Activated T-helper 17 cell treated with anti-CD3 and anti-CD28 coated beads, Interleukin-2, amount 50 U/mL, for 72 hours (primary cell): ENCODE data around the gene RNF2. TPM values are rescaled to one million over a fixed set of nuclear protein-coding genes. Genes with fewer than 3 reads are reported as not detected.
"Not testable (repeated sequence)": the region's sequence is repeated elsewhere in the genome, so short reads cannot be mapped to it uniquely, and the experiment has no call there.

Source experiments
- ATAC-seq: fragments of 150-1000 bp; cut with Tn5 transposase; replicated peaks from 2 replicates; pipeline ENCODE4 v1.10.0; 2021; ENCODE audit warnings: mild to moderate bottlenecking, moderate library complexity
- H3K27ac Mint-ChIP-seq: one replicate; pipeline ENCODE4 v1.8.0; 2022; ENCODE audit warnings: mixed read lengths
- H3K27me3 Mint-ChIP-seq: one replicate; pipeline ENCODE4 v1.8.0; 2022; ENCODE audit warnings: mixed read lengths
- H3K36me3 Mint-ChIP-seq: one replicate; pipeline ENCODE4 v1.8.0; 2022; ENCODE audit warnings: low read depth, mild to moderate bottlenecking, mixed read lengths
- H3K4me1 Mint-ChIP-seq: one replicate; pipeline ENCODE4 v1.8.0; 2022; ENCODE audit warnings: mixed read lengths
- H3K4me3 Mint-ChIP-seq: one replicate; pipeline ENCODE4 v1.8.0; 2022; ENCODE audit warnings: mild to moderate bottlenecking, mixed read lengths
- H3K9me3 Mint-ChIP-seq: one replicate; pipeline ENCODE4 v1.8.0; 2022; ENCODE audit warnings: mixed read lengths
- total RNA-seq, 2 donors: library from RNA; stranded (reverse); gene quantifications; one replicate each; pipeline ENCODE4 v1.2.3, GENCODE V29; 2022

The RNF2 gene
- total RNA-seq, 2 donors from 2014 or later = 12.8 to 21.5 TPM

GRCh38 chr1:185062710-185063370 lies 17.5 kb downstream of the RNF2 start:
- peak; percentile 80 for ATAC-seq
- peak overlapping the region; percentile 87 for H3K27ac Mint-ChIP-seq
- H3K4me1 Mint-ChIP-seq = peaks cover 49% of the 10 kb centered on the region
- peaks cover 4% of the 10 kb centered on the region for H3K9me3 Mint-ChIP-seq
- peak overlapping the region; percentile 57 for H3K4me3 Mint-ChIP-seq
- peaks cover 11% of the 10 kb centered on the region for H3K36me3 Mint-ChIP-seq
- H3K27me3 Mint-ChIP-seq = no peaks in the 10 kb centered on the region

- Mint-ChIP-seq H3K27me3 (no peaks in the 10 kb centered on the region), H3K4me3 (peak overlapping the region; percentile 57), H3K36me3 (peaks cover 11% of the 10 kb centered on the region), H3K4me1 (peaks cover 48% of the 10 kb centered on the region), H3K27ac (no peak overlapping the region), H3K9me3 (peaks cover 4% of the 10 kb centered on the region)
- ATAC-seq = no peak
Observed at GRCh38 chr1:185063719-185064118, 18.4 kb downstream of the RNF2 start.

GRCh38 chr1:185065006-185065405 lies 19.6 kb downstream of the RNF2 start:
- peaks cover 48% of the 10 kb centered on the region for H3K4me1 Mint-ChIP-seq
- not testable (repeated sequence) for H3K27me3 Mint-ChIP-seq, H3K27ac Mint-ChIP-seq, H3K4me3 Mint-ChIP-seq, H3K9me3 Mint-ChIP-seq, ATAC-seq
- peaks cover 11% of the 10 kb centered on the region for H3K36me3 Mint-ChIP-seq

GRCh38 chr1:185066181-185066580 lies 20.8 kb downstream of the RNF2 start:
- no peak overlapping the region for H3K4me3 Mint-ChIP-seq
- H3K9me3 Mint-ChIP-seq = peaks cover 4% of the 10 kb centered on the region
- H3K27me3 Mint-ChIP-seq = no peaks in the 10 kb centered on the region
- H3K27ac Mint-ChIP-seq = peak overlapping the region; percentile 19
- peaks cover 11% of the 10 kb centered on the region for H3K36me3 Mint-ChIP-seq
- ATAC-seq = no peak
- H3K4me1 Mint-ChIP-seq = peaks cover 46% of the 10 kb centered on the region

- Mint-ChIP-seq H3K36me3 (peaks cover 11% of the 10 kb centered on the region), H3K4me3 (no peak overlapping the region), H3K9me3 (no peaks in the 10 kb centered on the region), H3K27ac (peak overlapping the region; percentile 45), H3K27me3 (no peaks in the 10 kb centered on the region), H3K4me1 (peaks cover 40% of the 10 kb centered on the region)
- no peak for ATAC-seq
Observed at GRCh38 chr1:185068341-185068740, 23.0 kb downstream of the RNF2 start.

GRCh38 chr1:185069202-185069772 lies 23.9 kb downstream of the RNF2 start:
- no peaks in the 10 kb centered on the region for H3K9me3 Mint-ChIP-seq
- no peak for ATAC-seq
- H3K27me3 Mint-ChIP-seq = no peaks in the 10 kb centered on the region
- peaks cover 40% of the 10 kb centered on the region for H3K4me1 Mint-ChIP-seq
- H3K27ac Mint-ChIP-seq = no peak overlapping the region
- no peak overlapping the region for H3K4me3 Mint-ChIP-seq
- H3K36me3 Mint-ChIP-seq = peaks cover 11% of the 10 kb centered on the region

- Mint-ChIP-seq H3K4me1 (peaks cover 44% of the 10 kb centered on the region), H3K36me3 (peaks cover 11% of the 10 kb centered on the region), H3K4me3 (no peak overlapping the region), H3K27ac (no peak overlapping the region), H3K9me3 (no peaks in the 10 kb centered on the region), H3K27me3 (no peaks in the 10 kb centered on the region)
- no peak for ATAC-seq
Observed at GRCh38 chr1:185070051-185070450, 24.7 kb downstream of the RNF2 start.

- Mint-ChIP-seq H3K4me1 (peaks cover 29% of the 10 kb centered on the region), H3K9me3 (no peaks in the 10 kb centered on the region), H3K36me3 (no peaks in the 10 kb centered on the region), H3K27me3 (no peaks in the 10 kb centered on the region), H3K27ac (peak overlapping the region; percentile 66), H3K4me3 (no peak overlapping the region)
- peak; percentile 24 for ATAC-seq
Observed at GRCh38 chr1:185073725-185074124, 28.4 kb downstream of the RNF2 start.

GRCh38 chr1:185074307-185074706 lies 28.9 kb downstream of the RNF2 start:
- Mint-ChIP-seq H3K27ac (peak overlapping the region; percentile 66), H3K36me3 (no peaks in the 10 kb centered on the region), H3K27me3 (no peaks in the 10 kb centered on the region), H3K9me3 (no peaks in the 10 kb centered on the region), H3K4me3 (no peak overlapping the region), H3K4me1 (peaks cover 29% of the 10 kb centered on the region)
- no peak for ATAC-seq

- H3K9me3 Mint-ChIP-seq = no peaks in the 10 kb centered on the region
- no peaks in the 10 kb centered on the region for H3K27me3 Mint-ChIP-seq
- no peak for ATAC-seq
- H3K4me1 Mint-ChIP-seq = peaks cover 29% of the 10 kb centered on the region
- no peak overlapping the region for H3K4me3 Mint-ChIP-seq
- H3K36me3 Mint-ChIP-seq = no peaks in the 10 kb centered on the region
- no peak overlapping the region for H3K27ac Mint-ChIP-seq
Observed at GRCh38 chr1:185075476-185075875, 30.1 kb downstream of the RNF2 start.

GRCh38 chr1:185077374-185077773 lies 32.0 kb downstream of the RNF2 start:
- Mint-ChIP-seq H3K36me3 (no peaks in the 10 kb centered on the region), H3K27ac (no peak overlapping the region), H3K4me1 (peaks cover 22% of the 10 kb centered on the region), H3K27me3 (no peaks in the 10 kb centered on the region), H3K9me3 (peaks cover 3% of the 10 kb centered on the region), H3K4me3 (no peak overlapping the region)
- no peak for ATAC-seq

- Mint-ChIP-seq H3K9me3 (peaks cover 3% of the 10 kb centered on the region), H3K4me1 (peaks cover 10% of the 10 kb centered on the region), H3K36me3 (no peaks in the 10 kb centered on the region), H3K27me3 (no peaks in the 10 kb centered on the region), H3K4me3 (no peak overlapping the region), H3K27ac (no peak overlapping the region)
- no peak for ATAC-seq
Observed at GRCh38 chr1:185080422-185080821, 35.1 kb downstream of the RNF2 start.

- H3K4me3 Mint-ChIP-seq = no peak overlapping the region
- ATAC-seq = no peak
- H3K27me3 Mint-ChIP-seq = no peaks in the 10 kb centered on the region
- H3K9me3 Mint-ChIP-seq = peaks cover 3% of the 10 kb centered on the region
- H3K27ac Mint-ChIP-seq = no peak overlapping the region
- peaks cover 25% of the 10 kb centered on the region for H3K36me3 Mint-ChIP-seq
- H3K4me1 Mint-ChIP-seq = peaks cover 19% of the 10 kb centered on the region
Observed at GRCh38 chr1:185083818-185084217, 38.5 kb downstream of the RNF2 start.

GRCh38 chr1:185087101-185087500 lies 41.7 kb downstream of the RNF2 start:
- H3K4me1 Mint-ChIP-seq = peaks cover 14% of the 10 kb centered on the region
- no peak for ATAC-seq
- H3K9me3 Mint-ChIP-seq = no peaks in the 10 kb centered on the region
- no peak overlapping the region for H3K4me3 Mint-ChIP-seq
- H3K27ac Mint-ChIP-seq = no peak overlapping the region
- no peaks in the 10 kb centered on the region for H3K27me3 Mint-ChIP-seq
- peaks cover 53% of the 10 kb centered on the region for H3K36me3 Mint-ChIP-seq

- no peak overlapping the region for H3K4me3 Mint-ChIP-seq
- peaks cover 14% of the 10 kb centered on the region for H3K4me1 Mint-ChIP-seq
- H3K27me3 Mint-ChIP-seq = no peaks in the 10 kb centered on the region
- peaks cover 57% of the 10 kb centered on the region for H3K36me3 Mint-ChIP-seq
- ATAC-seq = no peak
- no peak overlapping the region for H3K27ac Mint-ChIP-seq
- H3K9me3 Mint-ChIP-seq = no peaks in the 10 kb centered on the region
Observed at GRCh38 chr1:185087746-185088145, 42.4 kb downstream of the RNF2 start.
